ENCODE data around the gene PTPN20. TPM values are rescaled to one million over a fixed set of nuclear protein-coding genes. Genes with fewer than 3 reads are reported as not detected.
A peak's percentile ranks its signal among the peaks of the same experiment; 100 is the strongest.

PTPN20 gene
- total RNA-seq, 1 donor from 2014 or later = not detected

GRCh38 chr10:47048526-47048905, 137.3 kb downstream of the PTPN20 start:
- Histone ChIP-seq H3K27ac (peak overlapping the region in 1 of 2 donors; percentile 82), H3K4me1 (peaks cover 7 to 20% of the 10 kb centered on the region in 2 donors), H3K27me3 (no peaks in the 10 kb centered on the region), H3K36me3 (no peaks in the 10 kb centered on the region), H3K9me3 (no peaks in the 10 kb centered on the region), H3K4me3 (no peak overlapping the region)
- DNase-seq (ENCODE audit: low spot score in 2 of 2) = peak in 1 of 2 donors; percentile 64
- intact Hi-C loops (cut with DNase I) = loop anchor here (5.0 kb wide), 1 partner anchor 119 kb away; no protein-coding TSS in a partner anchor
- peak in 1 of 3 experiments; percentile 24 for TF ChIP-seq CTCF (IDR thresholded peaks at IDR 0.05)

GRCh38 chr10:47049056-47049851, 138.0 kb downstream of the PTPN20 start:
- no peak overlapping the region for H3K4me3 ChIP-seq
- no peaks in the 10 kb centered on the region for H3K36me3 ChIP-seq
- peak in 1 of 2 donors; percentile 51 for DNase-seq (ENCODE audit: low spot score in 2 of 2)
- peak overlapping the region; percentile 64 to 82 for H3K27ac ChIP-seq
- H3K27me3 ChIP-seq = no peaks in the 10 kb centered on the region
- no peaks in the 10 kb centered on the region for H3K9me3 ChIP-seq
- intact Hi-C loops (cut with DNase I) = loop anchor here (5.0 kb wide), 1 partner anchor 118 kb away; no protein-coding TSS in a partner anchor
- TF ChIP-seq CTCF (IDR thresholded peaks at IDR 0.05) = no peak
- peaks cover 7 to 20% of the 10 kb centered on the region in 2 donors for H3K4me1 ChIP-seq

GRCh38 chr10:47049906-47050305, 138.7 kb downstream of the PTPN20 start:
- H3K4me1 ChIP-seq = peaks cover 7 to 20% of the 10 kb centered on the region in 2 donors
- no peak overlapping the region for H3K4me3 ChIP-seq
- H3K27me3 ChIP-seq = no peaks in the 10 kb centered on the region
- intact Hi-C loops (cut with DNase I) = loop anchor here (5.0 kb wide), 1 partner anchor 117 kb away; no protein-coding TSS in a partner anchor
- no peak for TF ChIP-seq CTCF (IDR thresholded peaks at IDR 0.05)
- H3K36me3 ChIP-seq = no peaks in the 10 kb centered on the region
- DNase-seq (ENCODE audit: low spot score in 2 of 2) = peak in 1 of 2 donors; percentile 59
- no peaks in the 10 kb centered on the region for H3K9me3 ChIP-seq
- peak overlapping the region; percentile 64 to 82 for H3K27ac ChIP-seq

GRCh38 chr10:47050618-47051455, 139.6 kb downstream of the PTPN20 start:
- peak in 1 of 2 donors; percentile 60 for DNase-seq (ENCODE audit: low spot score in 2 of 2)
- TF ChIP-seq CTCF (IDR thresholded peaks at IDR 0.05) = no peak
- Histone ChIP-seq H3K4me3 (no peak overlapping the region), H3K4me1 (peaks cover 7 to 20% of the 10 kb centered on the region in 2 donors), H3K9me3 (no peaks in the 10 kb centered on the region), H3K27ac (peak overlapping the region; percentile 64 to 82), H3K36me3 (no peaks in the 10 kb centered on the region), H3K27me3 (no peaks in the 10 kb centered on the region)
- intact Hi-C loops (cut with DNase I) = no loop called here

- no peaks in the 10 kb centered on the region for H3K36me3 ChIP-seq
- H3K4me1 ChIP-seq = peaks cover 7 to 20% of the 10 kb centered on the region in 2 donors
- intact Hi-C loops (cut with DNase I) = no loop called here
- no peak for TF ChIP-seq CTCF (IDR thresholded peaks at IDR 0.05)
- no peaks in the 10 kb centered on the region for H3K27me3 ChIP-seq
- DNase-seq (ENCODE audit: low spot score in 2 of 2) = peak in 1 of 2 donors; percentile 37
- H3K9me3 ChIP-seq = no peaks in the 10 kb centered on the region
- no peak overlapping the region for H3K4me3 ChIP-seq
- no peak overlapping the region for H3K27ac ChIP-seq
Measured at GRCh38 chr10:47051741-47052238, 140.6 kb downstream of the PTPN20 start.

Measured in ascending aorta (tissue), 2 donors.